Mesenteric fat pad (tissue), 1 donor: ENCODE measurements around the gene ZNF195. TPM values are rescaled to one million over a fixed set of nuclear protein-coding genes. Genes with fewer than 3 reads are reported as not detected.
"Not testable (repeated sequence)": the region's sequence is repeated elsewhere in the genome, so short reads cannot be mapped to it uniquely, and the experiment has no call there.

Source experiments
- DNase-seq: peaks from one replicate; pipeline ENCODE4 v3.0.0-alpha.2; 2020; ENCODE audit warnings: low spot score
- total RNA-seq: library from RNA; stranded (reverse); fragmentation: NEBNext Ultra II Directional; extraction: Animal tissue kit (Norgen Biotek cat#: 25700); gene quantifications from one replicate; pipeline ENCODE4 v1.2.1, GENCODE V29; 2021
- donor health status: DM: yes; HTN: yes; CAD: no.

ZNF195 gene
- total RNA-seq, 1 donor from 2014 or later, result 20.0 TPM

GRCh38 chr11:3353066-3353465, 25.9 kb downstream of the ZNF195 start:
- DNase-seq, result no peak

- no peak for DNase-seq
Observed at GRCh38 chr11:3347127-3347526, 31.8 kb downstream of the ZNF195 start.

DNA sequence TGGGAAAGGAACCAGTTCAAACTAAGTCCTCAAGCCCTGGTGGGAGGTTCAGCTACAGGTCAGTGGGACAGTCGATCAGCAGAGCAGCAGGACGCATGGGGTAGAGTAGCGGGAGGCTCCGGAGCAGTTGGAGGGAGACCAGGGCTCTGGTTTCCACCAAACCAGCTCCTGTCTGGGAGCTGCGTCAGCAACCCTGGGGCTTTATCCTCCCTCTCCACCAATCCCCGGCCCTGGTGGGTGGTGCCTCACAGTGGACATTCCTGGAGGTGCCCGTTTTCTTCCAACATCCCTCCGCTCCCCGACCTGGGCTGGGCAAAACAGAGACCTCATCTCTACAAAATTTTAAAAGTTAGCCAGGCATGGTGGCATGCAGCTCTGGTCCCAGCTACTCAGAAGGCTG, 32.4 kb downstream of the ZNF195 start:
- no peak for DNase-seq

- no peak for DNase-seq
Observed at GRCh38 chr11:3345736-3346135, 33.2 kb downstream of the ZNF195 start.

DNA sequence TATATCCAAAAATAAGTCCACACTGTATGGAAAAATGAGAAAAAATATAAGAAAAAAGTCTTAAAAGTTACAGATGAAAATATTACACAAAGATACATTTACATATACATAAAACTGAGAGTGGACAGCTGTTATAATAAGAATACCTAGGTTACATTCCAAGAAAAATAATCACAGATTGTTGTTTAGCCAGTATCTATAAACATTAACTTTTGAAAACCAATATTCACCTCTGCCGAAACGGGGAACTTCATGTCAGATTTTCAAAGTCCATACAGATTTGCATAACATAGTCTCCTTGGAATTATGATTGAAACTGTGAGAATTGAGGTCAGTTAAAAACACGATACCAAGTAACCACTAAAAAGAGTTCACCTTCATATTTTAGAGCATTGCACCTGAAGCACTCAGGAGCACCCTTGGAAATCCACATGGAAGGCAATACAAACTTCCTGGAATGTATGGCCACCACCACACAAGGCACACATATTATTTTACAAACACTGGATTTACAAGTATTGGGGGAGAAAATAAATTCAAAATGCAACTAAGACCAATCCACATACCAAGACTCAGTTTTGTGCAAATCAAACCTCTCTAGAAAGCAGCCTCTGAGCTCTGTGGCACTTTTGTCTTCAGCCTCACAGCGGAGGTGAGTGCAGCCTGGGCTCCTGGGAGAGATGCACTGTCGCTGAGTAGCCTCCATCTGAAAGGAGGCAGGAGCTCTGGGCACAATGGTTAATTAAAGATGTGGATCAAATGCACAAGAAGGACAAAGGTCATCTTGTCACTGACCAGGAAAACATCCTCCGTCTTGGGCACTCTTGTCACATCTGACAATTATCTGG, 34.4 kb downstream of the ZNF195 start:
- DNase-seq, result no peak

DNA sequence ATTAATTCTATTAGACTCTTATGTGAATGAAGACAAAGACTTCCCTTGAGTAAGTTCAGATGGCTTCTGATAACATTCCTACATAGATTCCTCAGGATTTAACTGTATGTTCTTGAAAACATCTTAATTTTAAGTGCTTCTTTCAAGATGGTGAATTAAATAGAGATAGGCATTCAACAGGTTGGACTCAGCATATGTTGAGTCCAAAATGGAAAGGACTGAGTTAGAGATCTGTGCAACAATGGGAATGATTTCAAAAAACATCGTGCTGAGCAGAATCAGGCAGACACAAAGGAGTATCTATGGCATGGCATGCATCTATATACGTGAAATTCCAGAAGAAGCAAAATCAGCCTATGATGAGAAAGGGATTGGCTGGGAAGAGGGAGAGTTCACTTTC, 36.2 kb downstream of the ZNF195 start:
- no peak for DNase-seq

DNA sequence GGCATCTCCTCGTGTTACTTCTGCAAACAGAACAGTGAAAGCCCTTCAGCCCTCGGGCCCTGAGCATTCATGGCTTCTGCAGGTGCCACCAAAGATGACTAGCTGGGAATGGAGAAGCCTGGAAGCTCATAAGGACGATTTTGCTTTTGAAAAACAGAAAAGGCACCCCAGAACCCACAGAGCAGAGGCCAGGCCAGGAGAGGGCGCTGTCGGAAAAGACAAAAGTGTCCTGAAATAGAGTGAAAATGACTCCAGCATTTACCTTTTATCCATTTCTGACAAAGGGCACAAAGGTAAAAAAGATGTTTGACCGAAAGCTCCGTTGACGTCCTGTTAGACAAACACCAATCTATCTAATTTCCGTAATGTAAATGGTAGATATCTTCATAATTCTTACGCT, 37.6 kb downstream of the ZNF195 start:
- DNase-seq, result no peak

GRCh38 chr11:3340025-3340424, 38.9 kb downstream of the ZNF195 start:
- DNase-seq, result no peak

GRCh38 chr11:3339340-3339624, 39.7 kb downstream of the ZNF195 start:
- DNase-seq, result no peak

GRCh38 chr11:3338569-3339339, 40.2 kb downstream of the ZNF195 start:
- DNase-seq, result no peak

GRCh38 chr11:3336420-3336819, 42.5 kb downstream of the ZNF195 start:
- DNase-seq, result not testable (repeated sequence)

DNA sequence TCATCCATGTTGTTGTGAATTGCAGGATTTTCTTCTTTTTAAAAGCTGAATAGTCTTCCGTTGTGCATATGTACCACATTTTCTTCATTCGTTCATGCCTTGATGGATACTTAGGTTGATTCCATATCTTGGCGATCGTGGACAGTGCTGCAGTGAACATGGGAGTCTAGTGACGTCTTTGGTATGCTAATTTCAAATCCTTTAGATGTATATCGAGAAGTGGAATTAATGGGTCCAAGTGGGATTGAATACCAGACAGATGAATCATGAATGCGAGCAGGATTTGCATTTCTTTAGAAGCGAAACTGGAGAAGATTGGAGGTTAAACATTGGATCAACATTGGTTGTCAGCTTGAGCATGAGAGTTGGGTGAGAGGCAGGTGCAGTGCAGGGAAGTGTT, 45.8 kb downstream of the ZNF195 start:
- DNase-seq, result not testable (repeated sequence)

GRCh38 chr11:3331078-3331477, 47.9 kb downstream of the ZNF195 start:
- not testable (repeated sequence) for DNase-seq

- not testable (repeated sequence) for DNase-seq
Observed at GRCh38 chr11:3330064-3330463, 48.9 kb downstream of the ZNF195 start.

GRCh38 chr11:3328503-3328902, 50.4 kb downstream of the ZNF195 start:
- not testable (repeated sequence) for DNase-seq

GRCh38 chr11:3326450-3326849, 52.5 kb downstream of the ZNF195 start:
- DNase-seq, result not testable (repeated sequence)

GRCh38 chr11:3324724-3325123, 54.2 kb downstream of the ZNF195 start:
- not testable (repeated sequence) for DNase-seq

Other genes with a start within 250 kb of the ZNF195 start
- gene OSBPL5, start 213.8 kb downstream of the ZNF195 start, total RNA-seq, result 41.4 TPM
- not detected for gene MRGPRG, start 160.3 kb downstream of the ZNF195 start, total RNA-seq
- not detected for gene MRGPRE, start 146.7 kb downstream of the ZNF195 start, total RNA-seq